Smooth muscle cell (in vitro differentiated cells): ENCODE measurements around the gene PCDHGA9. TPM values are rescaled to one million over a fixed set of nuclear protein-coding genes. Genes with fewer than 3 reads are reported as not detected.
A peak's percentile ranks its signal among the peaks of the same experiment; 100 is the strongest.
"Not testable (repeated sequence)": the region's sequence is repeated elsewhere in the genome, so short reads cannot be mapped to it uniquely, and the experiment has no call there.

Experiments
- DNase-seq: peaks from one replicate; lab custom pipeline; 2025; ENCODE audit not compliant: unreplicated experiment; lab: John Stamatoyannopoulos, UW
- H2AFZ ChIP-seq: fragments of 200-600 bp; sonication (generic); 2 replicates; pipeline ENCODE4 v1.6.0; 2016; ENCODE audit warnings: antibody characterized with exemption, low read depth, mild to moderate bottlenecking
- H3F3A ChIP-seq: fragments of 200-600 bp; sonication (generic); 2 replicates; pipeline ENCODE4 v1.6.0; 2017; ENCODE audit warnings: antibody characterized with exemption, low read depth
- H3K27ac ChIP-seq: fragments of 200-600 bp; sonication (generic); 2 replicates; pipeline ENCODE4 v1.5.1; 2016; ENCODE audit warnings: low read depth, mild to moderate bottlenecking
- H3K27me3 ChIP-seq: fragments of 200-600 bp; sonication (generic); 2 replicates; pipeline ENCODE4 v1.6.1; 2016; ENCODE audit warnings: low read depth, mild to moderate bottlenecking
- H3K36me3 ChIP-seq: fragments of 200-600 bp; sonication (generic); 2 replicates; pipeline ENCODE4 v1.5.1; 2016; ENCODE audit warnings: low read depth
- H3K4me1 ChIP-seq: fragments of 200-600 bp; sonication (generic); 2 replicates; pipeline ENCODE4 v1.5.1; 2016; ENCODE audit warnings: low read depth
- H3K4me2 ChIP-seq: fragments of 200-600 bp; sonication (generic); 2 replicates; pipeline ENCODE4 v1.6.0; 2016; ENCODE audit warnings: mild to moderate bottlenecking
- H3K4me3 ChIP-seq: fragments of 200-600 bp; sonication (generic); 2 replicates; pipeline ENCODE4 v1.5.1; 2016; ENCODE audit warnings: mild to moderate bottlenecking
- H3K79me2 ChIP-seq: fragments of 200-600 bp; sonication (generic); 2 replicates; pipeline ENCODE4 v1.6.0; 2016; ENCODE audit warnings: low read depth, mild to moderate bottlenecking
- H3K9ac ChIP-seq: fragments of 200-600 bp; sonication (generic); 2 replicates; pipeline ENCODE4 v1.6.0; 2016; ENCODE audit warnings: low read depth
- H3K9me3 ChIP-seq: fragments of 200-600 bp; sonication (generic); replicated peaks from 2 replicates; pipeline ENCODE4 v1.5.1; 2016; ENCODE audit warnings: low read depth
- H4K20me1 ChIP-seq: fragments of 200-600 bp; sonication (generic); 2 replicates; pipeline ENCODE4 v1.6.0; 2016; ENCODE audit warnings: low read depth
- CTCF ChIP-seq: fragments of 200-600 bp; sonication (generic); IDR thresholded peaks from 2 replicates; pipeline ENCODE4 v1.5.1; 2017; ENCODE audit warnings: borderline replicate concordance, mild to moderate bottlenecking, antibody characterized with exemption; ENCODE audit not compliant: insufficient read depth, poor library complexity, severe bottlenecking
- WGBS: methylation state at CpG from one replicate; pipeline ENCODE4 v1.1.7; 2016; ENCODE audit warnings: low lambda C conversion rate; 5-methylcytosine and 5-hydroxymethylcytosine counted together
- polyA plus RNA-seq: library from polyadenylated mRNA; unstranded; fragments of >200 nt; fragmentation: Nextera tagmentation; extraction: Ambion mirVana; gene quantifications from 2 replicates; pipeline ENCODE4 v1.2.1, GENCODE V29; 2016
- total RNA-seq: library from RNA; depleted of rRNA; stranded (reverse); fragments of >200 nt; gene quantifications from 2 replicates; pipeline ENCODE4 v1.2.3, GENCODE V29; 2014

PCDHGA9 gene
- total and polyA plus RNA-seq, 2 experiments from 2014 or later: 0.23 to 2.9 TPM

- Histone ChIP-seq H3K27ac (no peak overlapping the region), H3K4me1 (no peaks in the 10 kb centered on the region), H3K27me3 (no peaks in the 10 kb centered on the region), H3F3A (no peaks in the 10 kb centered on the region), H3K4me3 (peak overlapping the region; percentile 35), H3K36me3 (peaks cover 34% of the 10 kb centered on the region), H3K9ac (no peak overlapping the region), H3K4me2 (no peak overlapping the region), H4K20me1 (no peaks in the 10 kb centered on the region), H2AFZ (no peak overlapping the region), H3K79me2 (peaks cover 11% of the 10 kb centered on the region), H3K9me3 (peaks cover 49% of the 10 kb centered on the region)
- TF ChIP-seq CTCF: no peak
- no peak for DNase-seq
- 98% methylated on average over 68 of the region's 77 CpGs for WGBS
Observed at GRCh38 chr5:141389153-141390042, 13.2 kb upstream of the PCDHGA9 start.

DNA sequence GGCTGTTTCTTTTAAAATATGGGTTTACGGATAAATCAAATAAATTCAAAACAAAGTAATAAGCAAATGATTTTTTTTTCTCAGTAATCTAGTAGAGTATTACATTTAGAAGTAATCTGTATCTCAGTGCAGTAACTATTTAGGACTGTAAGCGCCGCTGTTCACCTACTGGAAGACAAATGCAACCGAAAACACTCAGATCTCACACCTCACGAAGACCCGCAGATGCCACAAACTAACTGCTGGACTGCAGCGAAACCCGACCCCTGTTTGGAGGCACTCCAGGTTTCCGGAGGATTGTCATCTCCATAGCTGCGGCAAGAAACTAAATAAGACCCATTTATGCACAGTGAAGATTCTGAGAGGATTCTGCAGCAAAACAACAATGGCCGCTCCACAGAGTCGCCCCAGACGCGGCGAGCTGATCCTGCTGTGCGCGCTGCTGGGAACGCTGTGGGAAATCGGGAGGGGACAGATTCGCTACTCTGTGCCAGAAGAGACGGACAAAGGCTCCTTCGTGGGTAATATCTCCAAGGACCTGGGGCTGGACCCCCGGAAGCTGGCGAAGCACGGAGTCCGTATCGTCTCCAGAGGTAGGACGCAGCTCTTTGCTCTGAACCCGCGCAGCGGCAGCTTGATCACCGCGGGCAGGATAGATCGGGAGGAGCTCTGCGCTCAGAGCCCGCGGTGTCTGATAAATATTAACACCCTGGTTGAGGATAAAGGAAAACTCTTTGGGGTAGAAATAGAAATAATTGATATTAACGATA lies 10.0 kb upstream of the PCDHGA9 start, which contains the start of gene PCDHGA8:
TSS of gene PCDHGA8 (plus strand) at position 205 of the 770 bp plus-strand sequence. CDS start at position 386, 181 bp downstream.
- H3K9me3 ChIP-seq: peaks cover 53% of the 10 kb centered on the region
- H3K27me3 ChIP-seq: no peaks in the 10 kb centered on the region
- H3K36me3 ChIP-seq: peaks cover 37% of the 10 kb centered on the region
- peak within 1 kb of the TSS; percentile 53 for H3K4me2 ChIP-seq
- H3K79me2 ChIP-seq: peaks cover 15% of the 10 kb centered on the region
- H4K20me1 ChIP-seq: no peaks in the 10 kb centered on the region
- no peaks in the 10 kb centered on the region for H3K4me1 ChIP-seq
- 98% methylated on average over 38 of the region's 38 CpGs for WGBS
- H2AFZ ChIP-seq: no peak within 1 kb of the TSS
- peak within 1 kb of the TSS; percentile 35 for H3K4me3 ChIP-seq
- TF ChIP-seq CTCF: no peak
- H3F3A ChIP-seq: no peaks in the 10 kb centered on the region
- H3K27ac ChIP-seq: no peak within 1 kb of the TSS
- DNase-seq: no peak
- H3K9ac ChIP-seq: no peak within 1 kb of the TSS

DNA sequence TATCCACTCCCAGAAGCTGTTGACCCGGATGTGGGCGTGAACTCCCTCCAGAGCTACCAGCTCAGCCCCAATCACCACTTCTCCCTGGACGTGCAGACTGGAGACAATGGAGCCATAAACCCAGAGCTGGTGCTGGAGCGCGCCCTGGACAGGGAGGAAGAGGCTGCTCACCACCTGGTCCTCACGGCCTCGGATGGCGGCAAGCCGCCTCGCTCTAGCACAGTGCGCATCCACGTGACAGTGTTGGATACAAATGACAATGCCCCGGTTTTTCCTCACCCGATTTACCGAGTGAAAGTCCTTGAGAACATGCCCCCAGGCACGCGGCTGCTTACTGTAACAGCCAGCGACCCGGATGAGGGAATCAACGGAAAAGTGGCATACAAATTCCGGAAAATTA lies 9.3 kb upstream of the PCDHGA9 start:
- TF ChIP-seq CTCF: no peak
- H3K36me3 ChIP-seq: peaks cover 37% of the 10 kb centered on the region
- no peak overlapping the region for H3K9ac ChIP-seq
- no peak overlapping the region for H3K27ac ChIP-seq
- no peaks in the 10 kb centered on the region for H3K4me1 ChIP-seq
- no peak for DNase-seq
- no peak overlapping the region for H2AFZ ChIP-seq
- H4K20me1 ChIP-seq: no peaks in the 10 kb centered on the region
- no peak overlapping the region for H3K4me3 ChIP-seq
- no peaks in the 10 kb centered on the region for H3F3A ChIP-seq
- no peaks in the 10 kb centered on the region for H3K27me3 ChIP-seq
- peaks cover 15% of the 10 kb centered on the region for H3K79me2 ChIP-seq
- 96% methylated on average over 21 of the region's 21 CpGs for WGBS
- H3K9me3 ChIP-seq: peaks cover 52% of the 10 kb centered on the region
- no peak overlapping the region for H3K4me2 ChIP-seq

GRCh38 chr5:141394401-141395187 lies 8.0 kb upstream of the PCDHGA9 start:
- not testable (repeated sequence) for H3K27ac ChIP-seq, H3K4me2 ChIP-seq, H3F3A ChIP-seq, H4K20me1 ChIP-seq, H3K4me3 ChIP-seq, H3K4me1 ChIP-seq, H3K9ac ChIP-seq, H2AFZ ChIP-seq, DNase-seq, H3K27me3 ChIP-seq
- Histone ChIP-seq H3K9me3 (peaks cover 51% of the 10 kb centered on the region), H3K79me2 (peaks cover 15% of the 10 kb centered on the region), H3K36me3 (peaks cover 37% of the 10 kb centered on the region)
- 98% methylated on average over 45 of the region's 53 CpGs for WGBS

DNA sequence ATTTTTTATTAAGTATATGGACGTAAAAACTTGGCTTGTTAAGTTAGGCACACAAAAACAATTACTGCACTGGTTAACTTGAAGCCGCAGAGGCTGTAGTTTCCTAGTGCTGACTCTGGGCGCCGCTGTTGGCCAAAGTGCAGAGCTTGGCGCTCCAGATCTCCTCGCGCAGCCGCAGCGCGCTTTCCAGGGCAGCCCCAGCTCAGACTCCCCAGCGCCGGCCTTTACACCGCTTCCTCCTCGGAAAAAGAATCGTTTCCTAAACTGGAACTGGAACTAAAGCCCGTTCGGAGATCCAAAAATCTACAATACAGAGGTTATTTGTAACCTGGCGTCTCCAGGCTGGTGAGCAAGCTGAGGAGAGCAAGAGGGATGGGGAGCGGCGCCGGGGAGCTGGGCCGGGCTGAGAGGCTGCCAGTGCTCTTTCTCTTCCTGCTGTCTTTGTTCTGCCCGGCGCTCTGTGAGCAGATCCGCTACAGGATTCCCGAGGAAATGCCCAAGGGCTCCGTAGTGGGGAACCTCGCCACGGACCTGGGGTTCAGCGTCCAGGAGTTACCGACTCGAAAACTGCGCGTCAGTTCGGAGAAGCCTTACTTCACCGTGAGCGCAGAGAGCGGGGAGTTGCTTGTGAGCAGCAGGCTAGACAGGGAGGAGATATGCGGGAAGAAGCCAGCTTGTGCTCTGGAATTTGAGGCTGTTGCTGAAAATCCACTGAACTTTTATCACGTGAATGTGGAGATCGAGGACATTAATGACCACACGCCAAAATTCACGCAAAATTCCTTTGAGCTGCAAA lies 4.6 kb upstream of the PCDHGA9 start, which contains the start of gene PCDHGB5:
TSS of gene PCDHGB5 (plus strand) at position 192 of the 796 bp plus-strand sequence. CDS start at position 373, 181 bp downstream.
- 83% methylated on average over 26 of the region's 43 CpGs for WGBS
- not testable (repeated sequence) for DNase-seq

More for the DNA sequence above, 4.6 kb upstream of the PCDHGA9 start, which contains the start of gene PCDHGB5:
- not testable (repeated sequence) for H3K79me2 ChIP-seq, H3K4me1 ChIP-seq, H2AFZ ChIP-seq, H3K27me3 ChIP-seq, H3K4me2 ChIP-seq, H3K27ac ChIP-seq, H3K9ac ChIP-seq, H3K36me3 ChIP-seq, H3F3A ChIP-seq, H4K20me1 ChIP-seq, H3K4me3 ChIP-seq
- H3K9me3 ChIP-seq: peaks cover 31% of the 10 kb centered on the region
